ENCODE measurements around the gene KIAA0930.

Gene KIAA0930

DNA sequence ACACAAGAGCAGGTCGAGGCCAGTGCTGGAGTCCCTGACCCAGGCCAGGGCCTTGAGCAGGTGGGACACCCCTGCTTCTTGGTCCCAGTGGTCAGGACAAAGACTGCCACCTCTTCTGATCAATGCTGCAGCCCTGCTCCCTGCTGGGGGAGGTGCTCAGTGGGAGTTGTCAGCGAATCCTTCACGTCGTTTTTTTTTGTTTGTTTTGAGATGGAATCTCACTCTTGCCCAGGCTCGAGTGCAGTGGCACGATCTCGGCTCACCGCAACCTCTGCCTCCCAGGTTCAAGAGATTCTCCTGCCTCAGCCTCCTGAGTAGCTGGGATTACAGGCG is 42.3 kb downstream of the KIAA0930 start:
- TF ChIP-seq ZFX (IDR thresholded peaks at IDR 0.05; ENCODE audit: borderline replicate concordance), result no peak
- TF ChIP-seq, protein P1, sequence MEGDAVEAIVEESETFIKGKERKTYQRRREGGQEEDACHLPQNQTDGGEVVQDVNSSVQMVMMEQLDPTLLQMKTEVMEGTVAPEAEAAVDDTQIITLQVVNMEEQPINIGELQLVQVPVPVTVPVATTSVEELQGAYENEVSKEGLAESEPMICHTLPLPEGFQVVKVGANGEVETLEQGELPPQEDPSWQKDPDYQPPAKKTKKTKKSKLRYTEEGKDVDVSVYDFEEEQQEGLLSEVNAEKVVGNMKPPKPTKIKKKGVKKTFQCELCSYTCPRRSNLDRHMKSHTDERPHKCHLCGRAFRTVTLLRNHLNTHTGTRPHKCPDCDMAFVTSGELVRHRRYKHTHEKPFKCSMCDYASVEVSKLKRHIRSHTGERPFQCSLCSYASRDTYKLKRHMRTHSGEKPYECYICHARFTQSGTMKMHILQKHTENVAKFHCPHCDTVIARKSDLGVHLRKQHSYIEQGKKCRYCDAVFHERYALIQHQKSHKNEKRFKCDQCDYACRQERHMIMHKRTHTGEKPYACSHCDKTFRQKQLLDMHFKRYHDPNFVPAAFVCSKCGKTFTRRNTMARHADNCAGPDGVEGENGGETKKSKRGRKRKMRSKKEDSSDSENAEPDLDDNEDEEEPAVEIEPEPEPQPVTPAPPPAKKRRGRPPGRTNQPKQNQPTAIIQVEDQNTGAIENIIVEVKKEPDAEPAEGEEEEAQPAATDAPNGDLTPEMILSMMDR (IDR thresholded peaks at IDR 0.05), result no peak
- no peak overlapping the region for H3K27ac ChIP-seq

DNA sequence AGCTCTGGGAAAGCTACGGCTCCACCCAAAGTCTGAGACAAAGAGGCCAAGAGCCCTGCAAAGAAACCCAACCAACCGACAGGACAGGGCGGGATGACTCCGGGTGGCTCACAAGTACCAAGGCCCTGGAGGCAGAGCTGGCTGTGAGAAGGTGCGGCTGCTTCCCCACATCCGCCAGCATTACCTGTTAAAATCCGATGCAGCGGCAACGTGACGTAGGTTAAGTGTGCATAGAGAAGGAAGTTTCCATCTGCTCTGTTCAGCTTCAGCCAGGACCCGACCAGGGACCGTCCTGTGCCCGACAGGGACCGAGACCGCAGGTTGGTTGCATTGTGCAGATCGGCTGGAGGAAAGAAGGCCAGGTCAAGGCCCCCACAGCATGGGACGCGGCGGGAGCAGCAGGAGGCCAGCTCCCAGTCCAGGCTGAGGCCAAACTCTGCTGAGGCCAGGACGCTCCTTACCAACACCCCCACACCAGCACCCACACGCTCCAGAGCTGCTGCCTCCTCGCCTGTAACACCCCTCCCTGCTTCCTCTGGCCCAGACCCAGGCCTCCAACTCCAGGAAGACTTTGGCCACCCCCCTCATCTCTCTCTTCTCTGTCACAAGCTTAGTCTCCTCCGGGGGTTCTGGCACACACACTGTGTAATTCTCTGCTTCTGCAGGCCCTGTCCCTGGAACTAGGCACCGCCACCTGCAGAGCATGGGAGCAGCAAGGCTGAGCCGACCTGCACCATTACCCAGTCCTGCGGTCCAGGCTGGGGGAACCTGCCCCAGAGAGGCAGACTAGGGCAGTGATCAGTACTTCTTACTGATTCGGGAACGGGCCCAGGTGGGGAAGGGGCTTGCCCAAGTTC is 42.9 kb downstream of the KIAA0930 start:
- no peak for TF ChIP-seq ZFX (IDR thresholded peaks at IDR 0.05; ENCODE audit: borderline replicate concordance)
- TF ChIP-seq, protein P1 (IDR thresholded peaks at IDR 0.05), result no peak
- H3K27ac ChIP-seq, result no peak overlapping the region

DNA sequence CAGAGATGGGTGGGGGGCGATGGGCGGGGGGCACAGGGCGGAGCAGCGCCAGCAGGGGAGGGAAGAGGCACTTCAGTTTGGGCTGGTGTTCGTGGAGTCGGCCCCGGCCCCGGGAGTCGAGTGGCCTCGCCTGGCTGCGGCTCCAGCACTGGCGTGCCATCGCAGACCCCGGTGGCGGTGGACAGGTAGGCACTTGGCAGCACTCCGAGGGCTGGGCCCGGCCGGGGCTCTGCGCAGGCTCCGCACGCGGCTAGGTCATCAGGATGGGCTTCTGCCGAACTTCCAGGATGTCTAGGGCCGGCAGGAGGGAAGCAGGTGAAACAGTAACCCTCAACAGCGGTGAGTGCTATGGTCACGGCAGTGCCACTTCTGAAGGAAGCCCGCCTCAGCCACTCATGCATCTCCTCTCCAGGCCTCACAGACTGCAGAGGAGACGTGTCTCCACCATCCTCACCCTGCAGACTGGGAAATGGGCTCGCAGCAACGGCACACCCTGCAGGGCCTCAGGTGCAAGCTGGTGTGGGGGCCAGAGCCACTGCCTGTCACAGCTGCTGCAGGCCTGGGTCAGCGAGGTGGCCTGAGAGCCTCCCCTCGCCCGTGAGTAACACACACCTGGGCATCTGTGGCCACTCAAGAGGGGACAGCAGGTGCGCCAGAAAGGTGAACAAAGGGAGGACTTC is 43.6 kb downstream of the KIAA0930 start:
- H3K27ac ChIP-seq, result no peak overlapping the region
- TF ChIP-seq, protein P1 (IDR thresholded peaks at IDR 0.05), result no peak
- TF ChIP-seq ZFX (IDR thresholded peaks at IDR 0.05; ENCODE audit: borderline replicate concordance), result no peak

DNA sequence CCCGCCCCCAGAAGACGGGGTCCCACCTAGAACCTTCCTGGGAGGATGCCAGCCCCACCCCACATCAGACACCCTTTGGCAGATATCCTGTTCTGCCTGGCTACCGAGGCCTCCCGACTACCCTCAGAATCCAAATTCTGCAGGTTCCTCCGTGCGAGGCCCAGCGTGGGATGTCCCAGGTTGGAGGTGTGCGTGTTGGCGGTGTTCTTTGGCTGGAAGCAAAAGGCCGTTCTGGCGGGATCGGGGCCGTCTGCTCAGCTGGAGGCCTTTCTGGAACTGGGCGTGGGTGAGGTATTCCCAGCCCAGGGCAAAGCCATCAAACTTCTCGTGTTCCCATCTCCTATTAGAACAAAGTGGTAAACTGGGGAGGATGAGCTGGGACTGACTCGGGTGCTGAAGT is 44.4 kb downstream of the KIAA0930 start:
- TF ChIP-seq ZFX (IDR thresholded peaks at IDR 0.05; ENCODE audit: borderline replicate concordance), result no peak
- TF ChIP-seq, protein P1 (IDR thresholded peaks at IDR 0.05), result no peak
- H3K27ac ChIP-seq, result no peak overlapping the region

DNA sequence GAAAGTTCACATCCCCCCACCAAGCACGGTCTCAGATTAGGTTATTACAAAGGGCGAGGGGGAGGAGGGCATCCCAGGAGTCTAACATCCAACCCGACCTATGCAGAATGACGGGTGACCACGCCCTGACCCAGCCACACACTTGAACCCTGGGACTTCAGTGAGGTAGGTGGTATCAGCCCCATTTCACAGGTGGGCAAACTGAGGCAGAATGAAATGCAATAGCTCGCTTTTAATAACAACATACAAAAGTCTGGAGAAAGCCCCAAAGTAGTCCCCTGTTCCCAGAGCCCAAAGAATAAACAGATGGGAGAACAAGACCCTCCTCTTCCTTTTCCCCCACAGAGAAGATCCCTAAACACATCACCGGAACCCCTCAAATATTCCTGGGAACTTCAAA is 45.1 kb downstream of the KIAA0930 start:
- TF ChIP-seq, protein P1 (IDR thresholded peaks at IDR 0.05), result no peak
- TF ChIP-seq ZFX (IDR thresholded peaks at IDR 0.05; ENCODE audit: borderline replicate concordance), result no peak
- H3K27ac ChIP-seq, result no peak overlapping the region

DNA sequence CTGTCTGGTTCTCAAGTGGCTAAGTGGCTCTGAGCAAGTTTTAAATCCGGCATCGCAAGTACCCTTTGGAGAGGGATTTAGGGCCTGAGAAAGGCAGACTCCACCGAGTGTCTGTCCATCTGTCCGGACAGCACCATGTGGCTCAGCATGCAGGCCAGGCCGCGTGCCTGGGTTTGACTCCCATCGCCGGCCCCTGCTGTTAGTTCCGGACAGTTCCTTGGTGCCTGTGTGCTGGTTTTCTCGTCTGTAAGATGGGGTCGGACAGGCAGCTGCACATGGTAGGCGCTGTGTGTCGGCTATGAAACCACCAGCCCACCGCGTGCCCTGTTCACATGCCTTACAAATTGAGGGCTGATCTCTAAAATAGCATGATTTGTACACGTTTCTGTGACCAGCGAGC is 46.0 kb downstream of the KIAA0930 start:
- no peak for TF ChIP-seq ZFX (IDR thresholded peaks at IDR 0.05; ENCODE audit: borderline replicate concordance)
- TF ChIP-seq, protein P1 (IDR thresholded peaks at IDR 0.05), result no peak
- no peak overlapping the region for H3K27ac ChIP-seq

DNA sequence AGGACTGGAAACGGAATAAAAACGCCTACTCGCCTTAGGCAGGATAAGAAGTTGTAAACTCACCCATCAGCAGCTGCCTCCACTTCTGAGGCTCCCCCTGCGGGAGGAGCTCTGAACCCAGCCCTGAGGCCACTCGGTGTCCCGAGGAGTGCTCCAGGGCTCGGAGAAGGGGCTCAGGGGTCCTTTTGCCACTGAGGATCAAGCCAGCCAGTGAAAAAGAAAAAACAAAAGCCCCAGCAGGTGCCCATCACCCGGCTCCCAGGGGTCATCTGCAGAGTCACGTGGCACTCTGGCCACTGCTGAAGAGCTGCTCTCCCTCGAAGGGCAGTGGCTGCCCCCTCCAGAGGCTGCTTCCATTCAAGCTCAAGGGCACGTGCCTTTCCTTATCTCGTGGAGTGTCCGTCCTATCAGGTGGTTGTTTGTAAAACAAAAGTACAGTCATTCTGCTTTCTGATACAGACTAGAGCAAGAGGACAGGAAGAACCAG is 48.0 kb downstream of the KIAA0930 start:
- TF ChIP-seq, protein P1 (IDR thresholded peaks at IDR 0.05), result no peak
- no peak for TF ChIP-seq ZFX (IDR thresholded peaks at IDR 0.05; ENCODE audit: borderline replicate concordance)

DNA sequence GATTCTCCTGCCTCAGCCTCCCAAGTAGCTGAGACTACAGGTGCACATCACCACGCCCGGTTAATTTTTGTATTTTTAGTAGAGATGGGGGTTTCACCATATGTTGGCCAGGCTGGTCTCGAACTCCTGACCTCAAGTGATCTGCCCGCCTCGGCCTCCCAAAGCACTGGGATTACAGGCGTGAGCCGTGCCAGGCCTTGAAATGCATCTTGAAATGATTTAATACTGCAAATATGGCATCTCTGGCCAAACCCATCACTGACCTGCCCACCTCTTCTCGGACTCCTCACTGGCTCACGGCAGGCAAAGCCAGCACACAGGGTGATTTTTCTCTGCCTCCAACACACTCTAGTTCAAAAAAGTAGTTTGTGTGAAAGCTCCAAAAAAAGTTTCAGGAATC is 48.9 kb downstream of the KIAA0930 start:
- H3K27ac ChIP-seq, result peak overlapping the region; percentile 97

More for the DNA sequence above, 48.0 kb downstream of the KIAA0930 start:
- 0 out of 2 replicates have a peak overlapping the region, but pooled peaks have one; percentile 23 for H3K27ac ChIP-seq
